HG03558 (cell line): ENCODE results near the gene TMEM191C.
"Not testable (repeated sequence)": the region's sequence is repeated elsewhere in the genome, so short reads cannot be mapped to it uniquely, and the experiment has no call there.

Experiments used
- ATAC-seq: cut with Tn5 transposase; IDR thresholded peaks from one replicate; pipeline ENCODE4 v1.9.1; 2021; ENCODE audit warnings: moderate number of reproducible peaks; ENCODE audit not compliant: unreplicated experiment; ENCODE audit errors: extremely low read depth

TMEM191C gene

GRCh38 chr22:21469097-21469994, 2.2 kb downstream of the TMEM191C start:
- ATAC-seq, result not testable (repeated sequence)

GRCh38 chr22:21472984-21473383, 5.8 kb downstream of the TMEM191C start:
- not testable (repeated sequence) for ATAC-seq

GRCh38 chr22:21473664-21474063, 6.5 kb downstream of the TMEM191C start:
- not testable (repeated sequence) for ATAC-seq

- ATAC-seq, result not testable (repeated sequence)
Measured at GRCh38 chr22:21484039-21484438, 16.9 kb downstream of the TMEM191C start.

GRCh38 chr22:21487723-21488122, 20.5 kb downstream of the TMEM191C start:
- ATAC-seq, result not testable (repeated sequence)

GRCh38 chr22:21489149-21489680, 22.0 kb downstream of the TMEM191C start:
- ATAC-seq, result not testable (repeated sequence)

DNA sequence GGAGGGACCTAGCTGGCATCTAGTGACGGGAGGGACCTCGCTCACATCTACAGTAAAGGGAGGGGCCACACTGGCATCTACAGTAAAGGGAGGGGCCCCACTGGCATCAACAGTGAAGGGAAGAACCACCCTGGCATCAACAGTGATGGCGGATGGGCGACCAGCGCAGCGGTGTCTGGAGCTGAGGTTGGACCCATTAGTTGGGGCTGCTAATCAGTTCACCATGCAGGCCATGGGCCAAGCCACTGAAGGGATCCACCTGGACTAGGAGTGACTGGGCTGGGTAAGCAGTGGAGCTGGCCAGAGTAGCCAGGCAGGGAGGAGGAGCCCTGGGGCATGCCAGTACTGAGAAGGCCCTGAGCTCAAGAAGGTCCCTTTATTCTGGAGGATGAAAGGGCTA, 23.4 kb downstream of the TMEM191C start:
- not testable (repeated sequence) for ATAC-seq

- ATAC-seq, result not testable (repeated sequence)
Measured at GRCh38 chr22:21492271-21492670, 25.1 kb downstream of the TMEM191C start.

DNA sequence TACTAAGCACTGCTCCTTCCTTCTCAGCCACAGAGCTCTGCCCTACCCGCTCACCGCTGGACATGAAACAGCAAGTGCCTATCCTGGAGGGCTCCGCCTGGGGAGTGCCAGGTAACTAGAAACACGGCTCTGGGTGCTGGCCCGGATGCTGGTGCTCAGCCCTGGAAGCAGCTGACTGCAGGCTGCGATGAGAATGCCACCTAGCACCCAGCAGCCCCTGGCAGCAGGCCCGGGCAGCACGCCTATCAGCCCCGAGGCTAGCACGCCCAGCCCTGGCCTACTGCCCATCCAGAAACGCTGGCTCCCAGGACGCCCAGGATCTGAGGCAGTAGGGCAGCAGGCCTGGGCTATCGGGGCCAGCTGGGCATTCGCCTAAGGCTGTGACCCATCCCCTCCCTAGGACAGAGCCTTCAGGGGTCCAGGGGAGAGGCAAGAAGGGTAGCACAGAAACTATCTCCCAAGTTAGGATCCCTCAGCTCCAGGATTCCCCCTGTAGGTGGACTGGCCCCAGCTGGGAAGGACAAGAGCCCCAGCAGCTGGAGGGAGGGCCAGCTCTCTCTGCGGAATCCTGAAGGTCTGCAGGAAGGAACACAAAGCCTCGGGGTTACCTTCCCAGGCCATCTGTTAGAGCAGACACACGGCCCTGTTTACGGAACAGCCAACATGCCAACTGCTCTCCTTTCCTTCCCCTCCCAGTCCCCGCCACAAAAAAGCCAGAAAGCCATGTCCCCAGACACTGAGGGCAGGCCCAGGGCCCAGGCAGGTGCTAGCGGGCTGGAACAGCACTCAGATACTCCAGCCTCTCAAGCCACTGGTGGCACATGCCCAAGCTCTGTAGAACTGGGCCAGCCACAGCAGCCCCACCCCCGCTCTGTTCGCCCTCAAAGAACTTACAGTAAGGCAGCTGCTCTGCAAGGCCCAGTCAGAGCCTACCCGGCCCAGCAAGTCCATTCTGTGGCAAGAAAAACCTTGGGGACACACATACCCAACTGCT, 26.9 kb downstream of the TMEM191C start:
- ATAC-seq, result not testable (repeated sequence)

DNA sequence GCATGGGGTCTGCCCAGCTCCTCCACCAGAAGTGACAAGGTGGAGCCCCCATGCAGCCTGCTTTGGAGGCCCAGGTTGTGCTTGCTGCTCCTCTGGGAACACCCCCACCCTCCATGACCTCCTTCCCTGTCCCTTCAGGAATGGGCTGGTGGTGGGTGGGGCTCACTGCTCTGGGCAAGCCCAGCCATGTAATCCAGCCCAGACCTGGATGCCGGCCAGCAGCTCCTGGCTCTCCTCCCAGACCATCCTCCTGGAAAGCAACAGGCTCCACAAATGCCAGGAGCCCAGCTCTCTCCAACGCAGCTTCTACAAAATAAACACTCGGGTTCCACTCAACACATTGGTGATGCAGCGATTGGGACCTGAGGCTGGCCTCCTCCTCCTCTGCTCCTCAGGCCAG, 30.8 kb downstream of the TMEM191C start:
- not testable (repeated sequence) for ATAC-seq

GRCh38 chr22:21498489-21498888, 31.3 kb downstream of the TMEM191C start:
- ATAC-seq, result not testable (repeated sequence)

GRCh38 chr22:21499623-21500506, 32.7 kb downstream of the TMEM191C start:
- not testable (repeated sequence) for ATAC-seq

DNA sequence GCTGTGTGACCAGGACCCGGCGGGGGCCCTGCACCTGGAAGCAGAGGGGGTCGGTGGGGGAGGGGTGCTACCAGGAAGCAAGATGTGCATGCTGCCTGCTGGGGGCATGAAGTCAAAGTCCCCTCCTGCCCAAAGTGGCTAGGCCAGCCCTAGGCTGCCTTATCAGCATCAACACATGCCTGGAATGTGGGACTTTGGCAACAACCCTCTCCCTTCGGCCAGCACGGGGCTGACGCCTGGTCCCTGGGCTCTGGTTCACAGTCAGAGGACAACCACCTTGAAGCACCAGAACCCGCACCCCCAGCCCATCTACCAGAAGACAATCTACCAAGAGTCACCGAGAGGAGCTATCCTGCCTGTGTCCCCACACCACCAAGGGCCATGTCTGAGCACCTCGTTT, 43.2 kb downstream of the TMEM191C start:
- ATAC-seq, result not testable (repeated sequence)

- ATAC-seq, result not testable (repeated sequence)
Measured at GRCh38 chr22:21512022-21512421, 44.8 kb downstream of the TMEM191C start.

DNA sequence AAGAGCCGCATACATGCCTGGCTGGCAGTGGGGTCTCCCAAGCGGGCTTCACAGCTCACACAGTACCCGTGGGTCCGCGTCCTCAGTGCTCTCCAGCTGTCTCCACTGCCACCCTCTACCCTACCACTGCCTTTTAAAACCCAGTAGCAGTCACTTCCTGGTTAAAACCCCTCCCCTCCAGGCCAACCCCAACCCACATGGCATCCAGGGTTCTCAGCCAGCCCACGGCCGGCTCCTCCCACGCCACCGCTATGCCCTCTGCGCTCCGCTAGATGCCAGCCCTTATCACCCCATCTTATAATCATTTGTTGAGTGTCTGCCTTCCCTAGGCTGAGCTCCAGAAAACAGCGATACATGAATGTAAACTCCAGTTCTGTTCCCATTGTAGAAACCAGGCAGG, 46.9 kb downstream of the TMEM191C start:
- ATAC-seq, result not testable (repeated sequence)

DNA sequence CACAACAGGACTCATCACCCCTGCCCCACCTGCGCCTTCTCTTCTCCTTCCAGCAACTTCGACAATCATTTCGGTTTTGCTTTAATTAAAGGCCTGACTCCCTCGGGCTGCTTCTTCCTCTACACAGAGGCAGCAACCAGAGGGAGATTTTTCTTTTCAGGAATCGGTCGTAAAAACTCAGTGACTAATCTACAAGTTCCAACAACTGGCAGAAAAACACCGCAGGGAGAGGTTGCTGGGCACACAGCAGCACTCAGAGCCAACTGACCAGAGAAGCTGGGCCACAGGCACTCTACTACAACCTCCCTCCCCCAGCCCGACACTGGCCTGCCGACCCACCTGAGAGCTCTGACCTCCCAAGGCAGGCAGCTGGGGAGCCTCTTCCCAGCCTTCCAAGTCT, 48.0 kb downstream of the TMEM191C start:
- not testable (repeated sequence) for ATAC-seq

DNA sequence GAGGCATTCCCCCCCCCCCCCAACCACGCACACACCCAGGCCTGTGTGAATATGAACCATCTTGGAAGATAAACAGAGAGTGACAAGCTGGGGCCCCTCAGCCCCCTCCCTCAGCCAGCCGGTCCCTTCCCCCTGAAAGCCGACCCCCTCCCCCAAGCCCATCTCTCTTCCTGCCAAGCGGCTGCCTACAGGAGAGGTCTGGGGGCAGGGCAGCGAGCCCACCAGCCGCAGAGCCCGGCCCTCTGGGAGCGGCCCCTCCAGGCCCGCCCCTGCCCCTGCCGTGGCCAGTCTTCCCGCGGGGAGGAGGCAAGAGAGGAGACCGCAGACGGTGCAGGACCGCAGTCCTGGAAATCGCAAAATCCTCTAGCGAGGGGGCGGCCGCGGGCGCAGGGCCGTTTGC, 49.3 kb downstream of the TMEM191C start:
- ATAC-seq, result not testable (repeated sequence)

GRCh38 chr22:21516970-21517764, 50.0 kb downstream of the TMEM191C start:
- ATAC-seq, result not testable (repeated sequence)
